ENCODE measurements around the gene CASP9.
"Not testable (repeated sequence)": the region's sequence is repeated elsewhere in the genome, so short reads cannot be mapped to it uniquely, and the experiment has no call there.

Gene CASP9

GRCh38 chr1:15501208-15502032 is 22.6 kb downstream of the CASP9 start:
- in situ Hi-C loops (cut with MboI; ENCODE audit: low sequenced_read_pairs): no loop called here
- peak; percentile 56 to 84 for DNase-seq (ENCODE audit: low spot score in 2 of 2)
- no peaks in the 10 kb centered on the region for H3K4me1 ChIP-seq
- H3K27me3 ChIP-seq (ENCODE audit: low read depth): no peaks in the 10 kb centered on the region
- H3K4me3 ChIP-seq: no peak overlapping the region
- H3K9me3 ChIP-seq: no peaks in the 10 kb centered on the region
- no peaks in the 10 kb centered on the region for H3K36me3 ChIP-seq (replicated peaks)

- H3K4me1 ChIP-seq: no peaks in the 10 kb centered on the region
- in situ Hi-C loops (cut with MboI; ENCODE audit: low sequenced_read_pairs): no loop called here
- no peak for DNase-seq (ENCODE audit: low spot score in 2 of 2)
- no peaks in the 10 kb centered on the region for H3K9me3 ChIP-seq
- no peaks in the 10 kb centered on the region for H3K27me3 ChIP-seq (ENCODE audit: low read depth)
- no peak overlapping the region for H3K4me3 ChIP-seq
- no peaks in the 10 kb centered on the region for H3K36me3 ChIP-seq (replicated peaks)
Measured at GRCh38 chr1:15500184-15501178, 23.5 kb downstream of the CASP9 start.

- in situ Hi-C loops (cut with MboI; ENCODE audit: low sequenced_read_pairs): no loop called here
- H3K4me3 ChIP-seq: no peak overlapping the region
- H3K9me3 ChIP-seq: no peaks in the 10 kb centered on the region
- H3K36me3 ChIP-seq (replicated peaks): no peaks in the 10 kb centered on the region
- no peaks in the 10 kb centered on the region for H3K4me1 ChIP-seq
- DNase-seq (ENCODE audit: low spot score in 2 of 2): no peak
- no peaks in the 10 kb centered on the region for H3K27me3 ChIP-seq (ENCODE audit: low read depth)
Measured at GRCh38 chr1:15493869-15494390, 30.1 kb downstream of the CASP9 start.

GRCh38 chr1:15492596-15492995 is 31.4 kb downstream of the CASP9 start:
- Histone ChIP-seq H3K4me3 (no peak overlapping the region), H3K4me1 (no peaks in the 10 kb centered on the region), H3K9me3 (no peaks in the 10 kb centered on the region), H3K36me3 (replicated peaks) (no peaks in the 10 kb centered on the region), H3K27me3 (ENCODE audit: low read depth) (no peaks in the 10 kb centered on the region)
- no peak for DNase-seq (ENCODE audit: low spot score in 2 of 2)
- in situ Hi-C loops (cut with MboI; ENCODE audit: low sequenced_read_pairs): no loop called here

GRCh38 chr1:15491010-15491409 is 33.0 kb downstream of the CASP9 start:
- H3K4me3 ChIP-seq; H3K27me3 ChIP-seq (ENCODE audit: low read depth); DNase-seq (ENCODE audit: low spot score in 2 of 2); H3K4me1 ChIP-seq; H3K36me3 ChIP-seq (replicated peaks); H3K9me3 ChIP-seq; in situ Hi-C loops (cut with MboI; ENCODE audit: low sequenced_read_pairs): not testable (repeated sequence)

GRCh38 chr1:15489052-15489736 is 34.8 kb downstream of the CASP9 start:
- Histone ChIP-seq H3K4me3 (no peak overlapping the region), H3K9me3 (no peaks in the 10 kb centered on the region), H3K4me1 (no peaks in the 10 kb centered on the region), H3K36me3 (replicated peaks) (no peaks in the 10 kb centered on the region), H3K27me3 (ENCODE audit: low read depth) (no peaks in the 10 kb centered on the region)
- DNase-seq (ENCODE audit: low spot score in 2 of 2): no peak
- in situ Hi-C loops (cut with MboI; ENCODE audit: low sequenced_read_pairs): no loop called here

- in situ Hi-C loops (cut with MboI; ENCODE audit: low sequenced_read_pairs): no loop called here
- H3K36me3 ChIP-seq (replicated peaks): no peaks in the 10 kb centered on the region
- no peak for DNase-seq (ENCODE audit: low spot score in 2 of 2)
- H3K4me3 ChIP-seq: no peak overlapping the region
- no peaks in the 10 kb centered on the region for H3K9me3 ChIP-seq
- H3K27me3 ChIP-seq (ENCODE audit: low read depth): no peaks in the 10 kb centered on the region
- no peaks in the 10 kb centered on the region for H3K4me1 ChIP-seq
Measured at GRCh38 chr1:15488371-15488770, 35.6 kb downstream of the CASP9 start.

- H3K27me3 ChIP-seq (ENCODE audit: low read depth); H3K36me3 ChIP-seq (replicated peaks); H3K9me3 ChIP-seq; H3K4me3 ChIP-seq; in situ Hi-C loops (cut with MboI; ENCODE audit: low sequenced_read_pairs); DNase-seq (ENCODE audit: low spot score in 2 of 2); H3K4me1 ChIP-seq: not testable (repeated sequence)
Measured at GRCh38 chr1:15486844-15487610, 37.0 kb downstream of the CASP9 start.

GRCh38 chr1:15485636-15486035 is 38.4 kb downstream of the CASP9 start:
- no peaks in the 10 kb centered on the region for H3K4me1 ChIP-seq
- DNase-seq (ENCODE audit: low spot score in 2 of 2): no peak
- no peak overlapping the region for H3K4me3 ChIP-seq
- H3K27me3 ChIP-seq (ENCODE audit: low read depth): no peaks in the 10 kb centered on the region
- no peaks in the 10 kb centered on the region for H3K36me3 ChIP-seq (replicated peaks)
- in situ Hi-C loops (cut with MboI; ENCODE audit: low sequenced_read_pairs): no loop called here
- no peaks in the 10 kb centered on the region for H3K9me3 ChIP-seq

GRCh38 chr1:15484443-15484842 is 39.6 kb downstream of the CASP9 start:
- H3K36me3 ChIP-seq (replicated peaks); DNase-seq (ENCODE audit: low spot score in 2 of 2); H3K9me3 ChIP-seq; H3K27me3 ChIP-seq (ENCODE audit: low read depth); H3K4me1 ChIP-seq; in situ Hi-C loops (cut with MboI; ENCODE audit: low sequenced_read_pairs); H3K4me3 ChIP-seq: not testable (repeated sequence)

GRCh38 chr1:15483971-15484370 is 40.0 kb downstream of the CASP9 start:
- in situ Hi-C loops (cut with MboI; ENCODE audit: low sequenced_read_pairs): no loop called here
- Histone ChIP-seq H3K27me3 (ENCODE audit: low read depth) (no peaks in the 10 kb centered on the region), H3K36me3 (replicated peaks) (no peaks in the 10 kb centered on the region), H3K9me3 (no peaks in the 10 kb centered on the region), H3K4me3 (no peak overlapping the region), H3K4me1 (no peaks in the 10 kb centered on the region)
- no peak for DNase-seq (ENCODE audit: low spot score in 2 of 2)

- H3K9me3 ChIP-seq; H3K27me3 ChIP-seq (ENCODE audit: low read depth); in situ Hi-C loops (cut with MboI; ENCODE audit: low sequenced_read_pairs); H3K36me3 ChIP-seq (replicated peaks); DNase-seq (ENCODE audit: low spot score in 2 of 2); H3K4me3 ChIP-seq; H3K4me1 ChIP-seq: not testable (repeated sequence)
Measured at GRCh38 chr1:15482983-15483543, 41.0 kb downstream of the CASP9 start.

- H3K9me3 ChIP-seq; DNase-seq (ENCODE audit: low spot score in 2 of 2); in situ Hi-C loops (cut with MboI; ENCODE audit: low sequenced_read_pairs); H3K27me3 ChIP-seq (ENCODE audit: low read depth); H3K36me3 ChIP-seq (replicated peaks); H3K4me1 ChIP-seq; H3K4me3 ChIP-seq: not testable (repeated sequence)
Measured at GRCh38 chr1:15482455-15482854, 41.6 kb downstream of the CASP9 start.

All from HAP-1 (cell line).